GM21381 (cell line): ENCODE measurements around the gene NRXN3.

Experiments
- ATAC-seq: cut with Tn5 transposase; IDR thresholded peaks from one replicate; pipeline ENCODE4 v1.9.1; 2021; ENCODE audit warnings: mild to moderate bottlenecking, moderate library complexity; ENCODE audit not compliant: unreplicated experiment

NRXN3 gene

GRCh38 chr14:79304279-79304678 lies 1134.1 kb downstream of the NRXN3 start:
- ATAC-seq: no peak

GRCh38 chr14:79306546-79306945 lies 1136.4 kb downstream of the NRXN3 start:
- ATAC-seq: no peak

- ATAC-seq: no peak
These were observed 1148.2 kb downstream of the NRXN3 start for GRCh38 chr14:79318371-79318770.

- no peak for ATAC-seq
These were observed 1150.4 kb downstream of the NRXN3 start for GRCh38 chr14:79320561-79320960.

GRCh38 chr14:79321070-79321469 lies 1150.9 kb downstream of the NRXN3 start:
- no peak for ATAC-seq

- no peak for ATAC-seq
These were observed 1154.9 kb downstream of the NRXN3 start for GRCh38 chr14:79325071-79325470.

- no peak for ATAC-seq
These were observed 1155.4 kb downstream of the NRXN3 start for GRCh38 chr14:79325557-79325956.

- ATAC-seq: no peak
These were observed 1158.7 kb downstream of the NRXN3 start for GRCh38 chr14:79328863-79329262.

GRCh38 chr14:79331830-79332229 lies 1161.7 kb downstream of the NRXN3 start:
- no peak for ATAC-seq

- no peak for ATAC-seq
These were observed 1162.5 kb downstream of the NRXN3 start for GRCh38 chr14:79332504-79333197.

GRCh38 chr14:79333198-79333546 lies 1163.0 kb downstream of the NRXN3 start:
- ATAC-seq: no peak

- ATAC-seq: no peak
These were observed 1164.1 kb downstream of the NRXN3 start for GRCh38 chr14:79334272-79334671.

- no peak for ATAC-seq
These were observed 1167.6 kb downstream of the NRXN3 start for GRCh38 chr14:79337761-79338160.

GRCh38 chr14:79342942-79343341 lies 1172.8 kb downstream of the NRXN3 start:
- no peak for ATAC-seq

GRCh38 chr14:79351011-79351410 lies 1180.8 kb downstream of the NRXN3 start:
- no peak for ATAC-seq

- ATAC-seq: no peak
These were observed 1182.0 kb downstream of the NRXN3 start for GRCh38 chr14:79352076-79352630.

GRCh38 chr14:79354336-79354735 lies 1184.2 kb downstream of the NRXN3 start:
- no peak for ATAC-seq

- no peak for ATAC-seq
These were observed 1185.9 kb downstream of the NRXN3 start for GRCh38 chr14:79356040-79356439.

GRCh38 chr14:79357307-79357706 lies 1187.1 kb downstream of the NRXN3 start:
- no peak for ATAC-seq

- ATAC-seq: no peak
These were observed 1193.1 kb downstream of the NRXN3 start for GRCh38 chr14:79363291-79363690.

- ATAC-seq: no peak
These were observed 1199.5 kb downstream of the NRXN3 start for GRCh38 chr14:79369359-79370332.

- no peak for ATAC-seq
These were observed 1200.8 kb downstream of the NRXN3 start for GRCh38 chr14:79370969-79371368.
